GM23338 (cell line): ENCODE measurements around the gene AKAP13.

Experiments
- CREB1 ChIP-seq: fragments of 250-450 bp; sonication (Bioruptor Pico); IDR thresholded peaks from 2 replicates; pipeline ENCODE4 v1.5.0; 2020; ENCODE audit warnings: low read depth, mild to moderate bottlenecking, moderate library complexity
- EZH2 ChIP-seq: fragments of 200-600 bp; sonication (generic); IDR thresholded peaks from one replicate; pipeline ENCODE4 v1.8.0; 2017; ENCODE audit warnings: antibody characterized with exemption, mild to moderate bottlenecking, low read depth; ENCODE audit not compliant: unreplicated experiment
- EZH2phosphoT487 ChIP-seq: fragments of 200-600 bp; sonication (generic); IDR thresholded peaks from one replicate; pipeline ENCODE4 v1.8.1; 2018; ENCODE audit warnings: antibody characterized with exemption; ENCODE audit not compliant: unreplicated experiment
- JUNB ChIP-seq: IDR thresholded peaks from one replicate; pipeline ENCODE4 v1.6.1; 2016; ENCODE audit warnings: antibody characterized with exemption; ENCODE audit not compliant: unreplicated experiment
- POLR2AphosphoS5 ChIP-seq: IDR thresholded peaks from 2 replicates; pipeline ENCODE4 v1.6.1; 2016; ENCODE audit warnings: antibody characterized with exemption, low read depth
- STAT1 ChIP-seq: IDR thresholded peaks from one replicate; pipeline ENCODE4 v1.6.1; 2016; ENCODE audit warnings: antibody characterized with exemption; ENCODE audit not compliant: unreplicated experiment
- ZNF114 ChIP-seq: fragments of 250-450 bp; sonication (Bioruptor Pico); IDR thresholded peaks from 2 replicates; pipeline ENCODE4 v1.5.0; 2020; ENCODE audit warnings: mild to moderate bottlenecking, moderate library complexity
- ZNF331 ChIP-seq: fragments of 250-450 bp; sonication (Bioruptor Pico); IDR thresholded peaks from 2 replicates; pipeline ENCODE4 v1.5.0; 2020; ENCODE audit warnings: low read depth, mild to moderate bottlenecking, moderate library complexity
- TF ChIP-seq, protein P1 (sequence below), 2 experiments: fragments of 200-600 bp in 1 of 2; sonication (generic) in 1 of 2; conservative IDR thresholded peaks; 2 replicates each; pipeline versions ENCODE4 v1.5.1 to v1.6.1; 2016 to 2017; ENCODE audit warnings: antibody characterized with exemption in 2 of 2, low read depth in 2 of 2, mild to moderate bottlenecking in 2 of 2, moderate library complexity in 1 of 2
- TF ChIP-seq, protein P2 (sequence below): IDR thresholded peaks from one replicate; pipeline ENCODE4 v1.6.1; 2018; ENCODE audit warnings: antibody characterized with exemption; ENCODE audit not compliant: unreplicated experiment
- TF ChIP-seq, protein P3 (sequence below): IDR thresholded peaks from 2 replicates; pipeline ENCODE4 v1.6.1; 2016; ENCODE audit warnings: antibody characterized with exemption

DNA sequence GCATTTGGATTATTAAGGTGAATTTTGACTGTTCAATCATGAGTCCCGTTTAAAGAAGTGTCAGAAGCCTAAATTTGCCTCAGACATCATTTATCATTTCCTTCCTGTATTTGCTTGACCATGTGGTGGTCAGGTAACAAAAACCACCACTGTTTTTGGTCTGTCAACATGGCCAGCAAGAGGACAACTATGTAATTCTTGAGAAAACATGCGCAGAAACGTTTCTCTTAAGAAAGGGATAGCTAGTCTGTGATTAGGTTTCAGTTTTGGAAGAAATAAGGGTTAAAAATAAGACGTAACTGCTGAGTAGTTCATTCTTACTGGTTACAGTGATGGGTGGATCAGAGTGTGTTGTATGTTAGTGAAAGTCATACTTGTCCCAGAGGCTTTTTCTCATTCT lies 204.5 kb downstream of the AKAP13 start:
- TF ChIP-seq, protein P1, sequence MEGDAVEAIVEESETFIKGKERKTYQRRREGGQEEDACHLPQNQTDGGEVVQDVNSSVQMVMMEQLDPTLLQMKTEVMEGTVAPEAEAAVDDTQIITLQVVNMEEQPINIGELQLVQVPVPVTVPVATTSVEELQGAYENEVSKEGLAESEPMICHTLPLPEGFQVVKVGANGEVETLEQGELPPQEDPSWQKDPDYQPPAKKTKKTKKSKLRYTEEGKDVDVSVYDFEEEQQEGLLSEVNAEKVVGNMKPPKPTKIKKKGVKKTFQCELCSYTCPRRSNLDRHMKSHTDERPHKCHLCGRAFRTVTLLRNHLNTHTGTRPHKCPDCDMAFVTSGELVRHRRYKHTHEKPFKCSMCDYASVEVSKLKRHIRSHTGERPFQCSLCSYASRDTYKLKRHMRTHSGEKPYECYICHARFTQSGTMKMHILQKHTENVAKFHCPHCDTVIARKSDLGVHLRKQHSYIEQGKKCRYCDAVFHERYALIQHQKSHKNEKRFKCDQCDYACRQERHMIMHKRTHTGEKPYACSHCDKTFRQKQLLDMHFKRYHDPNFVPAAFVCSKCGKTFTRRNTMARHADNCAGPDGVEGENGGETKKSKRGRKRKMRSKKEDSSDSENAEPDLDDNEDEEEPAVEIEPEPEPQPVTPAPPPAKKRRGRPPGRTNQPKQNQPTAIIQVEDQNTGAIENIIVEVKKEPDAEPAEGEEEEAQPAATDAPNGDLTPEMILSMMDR (conservative IDR thresholded peaks at IDR 0.05; ENCODE audit: low read depth in 2 of 2), result no peak
- TF ChIP-seq, protein P2, sequence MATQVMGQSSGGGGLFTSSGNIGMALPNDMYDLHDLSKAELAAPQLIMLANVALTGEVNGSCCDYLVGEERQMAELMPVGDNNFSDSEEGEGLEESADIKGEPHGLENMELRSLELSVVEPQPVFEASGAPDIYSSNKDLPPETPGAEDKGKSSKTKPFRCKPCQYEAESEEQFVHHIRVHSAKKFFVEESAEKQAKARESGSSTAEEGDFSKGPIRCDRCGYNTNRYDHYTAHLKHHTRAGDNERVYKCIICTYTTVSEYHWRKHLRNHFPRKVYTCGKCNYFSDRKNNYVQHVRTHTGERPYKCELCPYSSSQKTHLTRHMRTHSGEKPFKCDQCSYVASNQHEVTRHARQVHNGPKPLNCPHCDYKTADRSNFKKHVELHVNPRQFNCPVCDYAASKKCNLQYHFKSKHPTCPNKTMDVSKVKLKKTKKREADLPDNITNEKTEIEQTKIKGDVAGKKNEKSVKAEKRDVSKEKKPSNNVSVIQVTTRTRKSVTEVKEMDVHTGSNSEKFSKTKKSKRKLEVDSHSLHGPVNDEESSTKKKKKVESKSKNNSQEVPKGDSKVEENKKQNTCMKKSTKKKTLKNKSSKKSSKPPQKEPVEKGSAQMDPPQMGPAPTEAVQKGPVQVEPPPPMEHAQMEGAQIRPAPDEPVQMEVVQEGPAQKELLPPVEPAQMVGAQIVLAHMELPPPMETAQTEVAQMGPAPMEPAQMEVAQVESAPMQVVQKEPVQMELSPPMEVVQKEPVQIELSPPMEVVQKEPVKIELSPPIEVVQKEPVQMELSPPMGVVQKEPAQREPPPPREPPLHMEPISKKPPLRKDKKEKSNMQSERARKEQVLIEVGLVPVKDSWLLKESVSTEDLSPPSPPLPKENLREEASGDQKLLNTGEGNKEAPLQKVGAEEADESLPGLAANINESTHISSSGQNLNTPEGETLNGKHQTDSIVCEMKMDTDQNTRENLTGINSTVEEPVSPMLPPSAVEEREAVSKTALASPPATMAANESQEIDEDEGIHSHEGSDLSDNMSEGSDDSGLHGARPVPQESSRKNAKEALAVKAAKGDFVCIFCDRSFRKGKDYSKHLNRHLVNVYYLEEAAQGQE, result no peak
- TF ChIP-seq EZH2phosphoT487 (no peak), EZH2 (no peak), JUNB (no peak), POLR2AphosphoS5 (no peak), CREB1 (CRISPR knock-in tag) (no peak), ZNF114 (CRISPR knock-in tag) (no peak), STAT1 (no peak), ZNF331 (CRISPR knock-in tag) (no peak)
- TF ChIP-seq, protein P3, sequence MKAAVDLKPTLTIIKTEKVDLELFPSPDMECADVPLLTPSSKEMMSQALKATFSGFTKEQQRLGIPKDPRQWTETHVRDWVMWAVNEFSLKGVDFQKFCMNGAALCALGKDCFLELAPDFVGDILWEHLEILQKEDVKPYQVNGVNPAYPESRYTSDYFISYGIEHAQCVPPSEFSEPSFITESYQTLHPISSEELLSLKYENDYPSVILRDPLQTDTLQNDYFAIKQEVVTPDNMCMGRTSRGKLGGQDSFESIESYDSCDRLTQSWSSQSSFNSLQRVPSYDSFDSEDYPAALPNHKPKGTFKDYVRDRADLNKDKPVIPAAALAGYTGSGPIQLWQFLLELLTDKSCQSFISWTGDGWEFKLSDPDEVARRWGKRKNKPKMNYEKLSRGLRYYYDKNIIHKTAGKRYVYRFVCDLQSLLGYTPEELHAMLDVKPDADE, result no peak
